ENCODE measurements around the gene GRIK2. TPM values are rescaled to one million over a fixed set of nuclear protein-coding genes. Genes with fewer than 3 reads are reported as not detected.

GRIK2 gene
- total RNA-seq, 1 experiment from 2014 or later, result 6.6 TPM

GRCh38 chr6:102022281-102022680, 628.8 kb downstream of the GRIK2 start:
- DNase-seq (ENCODE audit: low read depth, low spot score), result no peak
- POLR2A ChIA-PET, result no interaction called here

GRCh38 chr6:102022803-102023202, 629.3 kb downstream of the GRIK2 start:
- H3K9me3 ChIP-seq (ENCODE audit: control insufficient read depth, insufficient read depth, low read depth, low read length), result no peaks in the 10 kb centered on the region
- H3K4me1 ChIP-seq (ENCODE audit: control insufficient read depth, insufficient read depth, low read length), result no peaks in the 10 kb centered on the region
- H3K27me3 ChIP-seq (ENCODE audit: control insufficient read depth, insufficient read depth, low read length), result no peaks in the 10 kb centered on the region
- H3K27ac ChIP-seq (ENCODE audit: low read length), result no peak overlapping the region
- no peak overlapping the region for H3K4me3 ChIP-seq (ENCODE audit: low read depth in 2 of 2, low read length in 2 of 2)
- BruUV-seq (replicated peaks), result no TSS peak
- POLR2A ChIA-PET, result no interaction called here
- in situ Hi-C loops (cut with HindIII; ENCODE audit: low pct_unique_long_range_greater_than_20kb, low sequenced_read_pairs), result no loop called here
- TF ChIP-seq TCF7L2 (IDR thresholded peaks at IDR 0.05; ENCODE audit: low read depth, low read length), result no peak
- TF ChIP-seq REST (IDR thresholded peaks at IDR 0.05; ENCODE audit: insufficient read depth in 1 of 2, low read depth in 2 of 2, low read length in 1 of 2), result no peak
- no peak for TF ChIP-seq SIN3A (IDR thresholded peaks at IDR 0.05; ENCODE audit: borderline replicate concordance, insufficient read depth, low read depth, low read length)
- TF ChIP-seq POLR2AphosphoS5 (IDR thresholded peaks at IDR 0.05; ENCODE audit: low read depth, low read length), result no peak
- TF ChIP-seq, protein P1, sequence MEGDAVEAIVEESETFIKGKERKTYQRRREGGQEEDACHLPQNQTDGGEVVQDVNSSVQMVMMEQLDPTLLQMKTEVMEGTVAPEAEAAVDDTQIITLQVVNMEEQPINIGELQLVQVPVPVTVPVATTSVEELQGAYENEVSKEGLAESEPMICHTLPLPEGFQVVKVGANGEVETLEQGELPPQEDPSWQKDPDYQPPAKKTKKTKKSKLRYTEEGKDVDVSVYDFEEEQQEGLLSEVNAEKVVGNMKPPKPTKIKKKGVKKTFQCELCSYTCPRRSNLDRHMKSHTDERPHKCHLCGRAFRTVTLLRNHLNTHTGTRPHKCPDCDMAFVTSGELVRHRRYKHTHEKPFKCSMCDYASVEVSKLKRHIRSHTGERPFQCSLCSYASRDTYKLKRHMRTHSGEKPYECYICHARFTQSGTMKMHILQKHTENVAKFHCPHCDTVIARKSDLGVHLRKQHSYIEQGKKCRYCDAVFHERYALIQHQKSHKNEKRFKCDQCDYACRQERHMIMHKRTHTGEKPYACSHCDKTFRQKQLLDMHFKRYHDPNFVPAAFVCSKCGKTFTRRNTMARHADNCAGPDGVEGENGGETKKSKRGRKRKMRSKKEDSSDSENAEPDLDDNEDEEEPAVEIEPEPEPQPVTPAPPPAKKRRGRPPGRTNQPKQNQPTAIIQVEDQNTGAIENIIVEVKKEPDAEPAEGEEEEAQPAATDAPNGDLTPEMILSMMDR (IDR thresholded peaks at IDR 0.05), result no peak
- ATAC-seq (no peak), DNase-seq (ENCODE audit: low read depth, low spot score) (no peak)
- no peaks in the 10 kb centered on the region for H3K36me3 ChIP-seq (ENCODE audit: control insufficient read depth, insufficient read depth, low read length)
- intact Hi-C loops (cut with micrococcal nuclease; ENCODE audit: unreplicated experiment), result no loop called here
- CTCF ChIA-PET, result no interaction called here

More at GRCh38 chr6:102022281-102022680, 628.8 kb downstream of the GRIK2 start:
- no TSS peak for BruUV-seq (replicated peaks)
- Histone ChIP-seq H3K27me3 (ENCODE audit: control insufficient read depth, insufficient read depth, low read length) (no peaks in the 10 kb centered on the region), H3K27ac (ENCODE audit: low read length) (no peak overlapping the region), H3K9me3 (ENCODE audit: control insufficient read depth, insufficient read depth, low read depth, low read length) (no peaks in the 10 kb centered on the region), H3K4me1 (ENCODE audit: control insufficient read depth, insufficient read depth, low read length) (no peaks in the 10 kb centered on the region), H3K4me3 (ENCODE audit: low read depth in 2 of 2, low read length in 2 of 2) (no peak overlapping the region), H3K36me3 (ENCODE audit: control insufficient read depth, insufficient read depth, low read length) (no peaks in the 10 kb centered on the region)
- intact Hi-C loops (cut with micrococcal nuclease; ENCODE audit: unreplicated experiment) (no loop called here), in situ Hi-C loops (cut with HindIII; ENCODE audit: low pct_unique_long_range_greater_than_20kb, low sequenced_read_pairs) (no loop called here)
- ATAC-seq, result no peak
- CTCF ChIA-PET, result no interaction called here
- TF ChIP-seq SIN3A (IDR thresholded peaks at IDR 0.05; ENCODE audit: borderline replicate concordance, insufficient read depth, low read depth, low read length), result no peak
- no peak for TF ChIP-seq REST (IDR thresholded peaks at IDR 0.05; ENCODE audit: insufficient read depth in 1 of 2, low read depth in 2 of 2, low read length in 1 of 2)
- TF ChIP-seq, protein P1 (IDR thresholded peaks at IDR 0.05), result no peak
- TF ChIP-seq POLR2AphosphoS5 (IDR thresholded peaks at IDR 0.05; ENCODE audit: low read depth, low read length), result no peak
- no peak for TF ChIP-seq TCF7L2 (IDR thresholded peaks at IDR 0.05; ENCODE audit: low read depth, low read length)
